Thyroid gland (tissue), 4 donors: Measurements from ENCODE around the gene GSTCD. TPM values are rescaled to one million over a fixed set of nuclear protein-coding genes. Genes with fewer than 3 reads are reported as not detected.
"Not testable (repeated sequence)": the region's sequence is repeated elsewhere in the genome, so short reads cannot be mapped to it uniquely, and the experiment has no call there.

ENCODE experiments used
- DNase-seq, 2 donors: peaks; one replicate each; pipeline ENCODE4 v3.0.0-alpha.2; 2019
- H3K27ac ChIP-seq, 3 donors: fragments of 200-600 bp; sonication (generic); 1 replicate in 2 of 3; 2 replicates in 1 of 3; pipeline ENCODE4 v1.5.1; 2016 to 2019; ENCODE audit warnings: mild to moderate bottlenecking in 1 of 3, moderate library complexity in 1 of 3
- H3K27me3 ChIP-seq: fragments of 200-600 bp; sonication (generic); one replicate; pipeline ENCODE4 v1.5.1; 2019
- H3K36me3 ChIP-seq, 2 donors: fragments of 200-600 bp; sonication (generic); one replicate each; pipeline ENCODE4 v1.5.1; 2016 to 2019
- H3K4me1 ChIP-seq, 2 donors: fragments of 200-600 bp; sonication (generic); one replicate each; pipeline ENCODE4 v1.5.1; 2017 to 2019
- H3K4me3 ChIP-seq, 3 donors: fragments of 200-600 bp; sonication (generic); replicated peaks in 1 of 3; 1 replicate in 2 of 3; 2 replicates in 1 of 3; pipeline ENCODE4 v1.5.1; 2016; ENCODE audit warnings: mild to moderate bottlenecking in 1 of 3
- H3K9me3 ChIP-seq: fragments of 200-600 bp; sonication (generic); one replicate; pipeline ENCODE4 v1.5.1; 2017
- CTCF ChIP-seq, 6 experiments: fragments of 200-600 bp in 3 of 6; fragments of 450-650 bp in 3 of 6; sonication (generic) in 3 of 6; IDR thresholded peaks; one replicate each; pipeline ENCODE4 v1.5.1; 2016 to 2019; ENCODE audit warnings: antibody characterized with exemption in 6 of 6, mild to moderate bottlenecking in 2 of 6, inconsistent platforms in 1 of 6, moderate library complexity in 1 of 6
- POLR2A ChIP-seq, 2 donors: fragments of 450-650 bp; IDR thresholded peaks; one replicate each; pipeline ENCODE4 v1.6.1; 2017; ENCODE audit warnings: antibody characterized with exemption in 2 of 2, mild to moderate bottlenecking in 2 of 2, moderate library complexity in 1 of 2
- WGBS, 2 donors: methylation state at CpG; one replicate each; pipeline ENCODE4 v1.1.5; 2017; 5-methylcytosine and 5-hydroxymethylcytosine counted together
- intact Hi-C: fragments of 100-400 bp; cut with DNase I; formaldehyde crosslinking; loops from one replicate; pipeline ENCODE4 v1.15.1; 2023
- total RNA-seq, 4 donors: library from RNA; depleted of rRNA; stranded (reverse); fragments of >200 nt; gene quantifications; one replicate each; pipeline ENCODE4 v1.2.3, GENCODE V29; 2016

Gene GSTCD
- total RNA-seq, 4 donors from 2014 or later: 9.4 to 18.9 (median 15.2) TPM

GRCh38 chr4:105714071-105714521 is 5.5 kb downstream of the GSTCD start:
- no peak for TF ChIP-seq CTCF (IDR thresholded peaks at IDR 0.05)
- TF ChIP-seq POLR2A (IDR thresholded peaks at IDR 0.05): no peak
- Histone ChIP-seq H3K27ac (no peak overlapping the region), H3K36me3 (peaks cover 0 to under 1% of the 10 kb centered on the region in 2 donors), H3K27me3 (no peaks in the 10 kb centered on the region), H3K4me1 (peaks cover 0 to 3% of the 10 kb centered on the region in 2 donors), H3K4me3 (no peak overlapping the region), H3K9me3 (no peaks in the 10 kb centered on the region)
- 82 to 91% methylated on average over 5 of the region's 5 CpGs for WGBS, 2 donors
- DNase-seq: no peak
- intact Hi-C loops: loop anchor here (5.0 kb wide), 1 partner anchor 192 kb away; no protein-coding TSS in a partner anchor

GRCh38 chr4:105714932-105715331 is 6.3 kb downstream of the GSTCD start:
- Histone ChIP-seq H3K4me1 (no peaks in the 10 kb centered on the region), H3K4me3 (no peak overlapping the region), H3K36me3 (peaks cover 0 to 3% of the 10 kb centered on the region in 2 donors), H3K27me3 (no peaks in the 10 kb centered on the region), H3K27ac (no peak overlapping the region), H3K9me3 (no peaks in the 10 kb centered on the region)
- intact Hi-C loops: loop anchor here (5.0 kb wide), 1 partner anchor 193 kb away; no protein-coding TSS in a partner anchor
- WGBS, 2 donors: 88 to 91% methylated on average over 1 of the region's 1 CpG
- TF ChIP-seq POLR2A (IDR thresholded peaks at IDR 0.05): no peak
- no peak for TF ChIP-seq CTCF (IDR thresholded peaks at IDR 0.05)
- no peak for DNase-seq

GRCh38 chr4:105715692-105716278 is 7.2 kb downstream of the GSTCD start:
- Histone ChIP-seq H3K9me3 (no peaks in the 10 kb centered on the region), H3K27ac (no peak overlapping the region), H3K4me3 (no peak overlapping the region), H3K36me3 (peaks cover 0 to 3% of the 10 kb centered on the region in 2 donors), H3K27me3 (no peaks in the 10 kb centered on the region), H3K4me1 (no peaks in the 10 kb centered on the region)
- WGBS, 2 donors: 47 to 51% methylated on average over 4 of the region's 4 CpGs
- DNase-seq: no peak
- peak in 5 of 6 experiments; percentile 12 to 67 (median 59) for TF ChIP-seq CTCF (IDR thresholded peaks at IDR 0.05)
- no peak for TF ChIP-seq POLR2A (IDR thresholded peaks at IDR 0.05)
- intact Hi-C loops: no loop called here

GRCh38 chr4:105719204-105719603 is 10.6 kb downstream of the GSTCD start:
- TF ChIP-seq POLR2A (IDR thresholded peaks at IDR 0.05): no peak
- TF ChIP-seq CTCF (IDR thresholded peaks at IDR 0.05): no peak
- WGBS, 2 donors: 89 to 94% methylated on average over 2 of the region's 2 CpGs

GRCh38 chr4:105725623-105726022 is 17.0 kb downstream of the GSTCD start:
- H3K36me3 ChIP-seq: no peaks in the 10 kb centered on the region
- H3K4me3 ChIP-seq: no peak overlapping the region
- intact Hi-C loops: no loop called here
- no peak for DNase-seq
- TF ChIP-seq POLR2A (IDR thresholded peaks at IDR 0.05): no peak
- no peak for TF ChIP-seq CTCF (IDR thresholded peaks at IDR 0.05)
- no peaks in the 10 kb centered on the region for H3K9me3 ChIP-seq
- no peak overlapping the region for H3K27ac ChIP-seq
- 95 to 97% methylated on average over 2 of the region's 2 CpGs for WGBS, 2 donors
- no peaks in the 10 kb centered on the region for H3K27me3 ChIP-seq
- H3K4me1 ChIP-seq: no peaks in the 10 kb centered on the region

More at GRCh38 chr4:105719204-105719603, 10.6 kb downstream of the GSTCD start:
- H3K36me3 ChIP-seq: peaks cover 0 to 3% of the 10 kb centered on the region in 2 donors
- H3K9me3 ChIP-seq: no peaks in the 10 kb centered on the region
- DNase-seq: no peak
- H3K27ac ChIP-seq: no peak overlapping the region
- H3K4me1 ChIP-seq: no peaks in the 10 kb centered on the region
- H3K4me3 ChIP-seq: no peak overlapping the region
- intact Hi-C loops: no loop called here
- no peaks in the 10 kb centered on the region for H3K27me3 ChIP-seq

- H3K4me3 ChIP-seq, H3K4me1 ChIP-seq, H3K27me3 ChIP-seq, H3K27ac ChIP-seq, H3K36me3 ChIP-seq, H3K9me3 ChIP-seq, intact Hi-C loops, DNase-seq: not testable (repeated sequence)
- WGBS, 2 donors: 94 to 99% methylated on average over 4 of the region's 4 CpGs
Observed at GRCh38 chr4:105729895-105730294, 21.3 kb downstream of the GSTCD start.

GRCh38 chr4:105735217-105735616 is 26.6 kb downstream of the GSTCD start:
- WGBS, 2 donors: 88 to 90% methylated on average over 5 to 8 of the region's 10 CpGs
- H3K27ac ChIP-seq, H3K9me3 ChIP-seq, H3K36me3 ChIP-seq, H3K4me3 ChIP-seq, intact Hi-C loops, H3K4me1 ChIP-seq, DNase-seq, H3K27me3 ChIP-seq: not testable (repeated sequence)
